Activated T-helper 2 cell treated with anti-CD3 and anti-CD28 coated beads, Interferon-gamma antibody, Interleukin-2, Interleukin-4, amounts not matched to agents 10 μg/mL and 5 μg/mL and 100 μg/mL, durations not matched to agents 14 hours and 24 hours and 36 hours (primary cell): ENCODE results near the gene MEGF11. TPM values are rescaled to one million over a fixed set of nuclear protein-coding genes. Genes with fewer than 3 reads are reported as not detected.
A peak's percentile ranks its signal among the peaks of the same experiment; 100 is the strongest.
"Not testable (repeated sequence)": the region's sequence is repeated elsewhere in the genome, so short reads cannot be mapped to it uniquely, and the experiment has no call there.

ENCODE experiments used
- DNase-seq: peaks from one replicate; pipeline ENCODE4 v3.0.0; 2021; ENCODE audit warnings: low spot score
- H3K27ac Mint-ChIP-seq: one replicate; pipeline ENCODE4 v1.8.0; 2021; ENCODE audit warnings: mixed read lengths
- H3K27me3 Mint-ChIP-seq: one replicate; pipeline ENCODE4 v1.8.0; 2021; ENCODE audit warnings: low read depth, mixed read lengths
- H3K36me3 Mint-ChIP-seq: one replicate; pipeline ENCODE4 v1.8.0; 2021; ENCODE audit warnings: low read depth, mixed read lengths
- H3K4me1 Mint-ChIP-seq: one replicate; pipeline ENCODE4 v1.8.0; 2021; ENCODE audit warnings: low read depth, mixed read lengths
- H3K4me3 Mint-ChIP-seq: one replicate; pipeline ENCODE4 v1.8.0; 2021; ENCODE audit warnings: low read depth, mild to moderate bottlenecking, moderate library complexity, mixed read lengths
- H3K9me3 Mint-ChIP-seq: one replicate; pipeline ENCODE4 v1.8.0; 2021; ENCODE audit warnings: mixed read lengths
- intact Hi-C: fragments of 100-400 bp; cut with micrococcal nuclease; formaldehyde crosslinking; loops from one replicate; pipeline ENCODE4 v1.15.1; 2023
- total RNA-seq: library from RNA; stranded (reverse); gene quantifications from 2 replicates; pipeline ENCODE4 v1.2.3, GENCODE V29; 2022

The MEGF11 gene
- total RNA-seq, 1 donor from 2014 or later: not detected

DNA sequence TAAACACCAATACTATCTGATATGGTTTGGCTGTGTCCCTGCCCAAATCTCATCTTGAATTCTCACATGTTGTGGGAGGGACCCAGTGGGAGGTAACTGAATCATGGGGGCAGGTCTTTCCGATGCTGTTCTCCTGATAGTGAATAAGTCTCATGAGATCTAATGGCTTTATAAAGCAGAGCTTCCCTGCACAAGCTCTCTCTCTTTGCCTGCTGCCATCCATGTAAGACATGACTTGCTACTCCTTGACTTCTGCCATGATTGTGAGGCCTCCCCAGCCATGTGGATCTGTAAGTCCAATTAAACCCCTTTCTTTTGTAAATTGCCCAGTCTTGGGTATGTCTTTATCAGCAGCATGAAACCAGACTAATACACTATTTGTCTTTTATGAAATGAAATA, 9.3 kb upstream of the MEGF11 start:
- H3K27me3 Mint-ChIP-seq: peaks cover 28% of the 10 kb centered on the region
- H3K9me3 Mint-ChIP-seq, intact Hi-C loops, H3K4me1 Mint-ChIP-seq, H3K36me3 Mint-ChIP-seq, DNase-seq, H3K4me3 Mint-ChIP-seq, H3K27ac Mint-ChIP-seq: not testable (repeated sequence)

GRCh38 chr15:66261056-66261455, 7.5 kb upstream of the MEGF11 start:
- peaks cover 38% of the 10 kb centered on the region for H3K27me3 Mint-ChIP-seq

DNA sequence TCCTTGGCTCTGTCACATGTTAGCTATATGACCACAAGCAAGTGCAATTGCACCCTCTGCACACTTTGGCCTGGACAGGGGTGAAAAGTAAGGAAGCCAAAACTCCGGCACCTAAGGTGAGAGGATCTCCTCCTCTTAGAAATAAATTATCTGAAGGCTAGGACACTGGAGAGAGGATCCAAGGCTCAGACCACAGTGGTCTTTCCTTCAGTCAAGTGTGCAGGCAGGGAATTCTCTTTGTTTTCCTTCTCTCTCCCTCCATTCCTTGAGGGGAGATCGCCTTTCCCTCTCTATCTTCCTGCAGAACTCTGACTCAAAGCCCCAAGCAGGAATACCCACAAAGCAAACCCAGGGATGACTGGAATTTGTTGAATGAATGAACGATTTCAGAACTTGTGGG, 3.1 kb upstream of the MEGF11 start:
- intact Hi-C loops: no loop called here
- H3K9me3 Mint-ChIP-seq: no peaks in the 10 kb centered on the region
- H3K27me3 Mint-ChIP-seq: peaks cover 60% of the 10 kb centered on the region
- H3K4me3 Mint-ChIP-seq: no peak overlapping the region
- H3K27ac Mint-ChIP-seq: no peak overlapping the region
- H3K36me3 Mint-ChIP-seq: no peaks in the 10 kb centered on the region
- H3K4me1 Mint-ChIP-seq: peaks cover 7% of the 10 kb centered on the region
- DNase-seq: no peak

More at GRCh38 chr15:66261056-66261455, 7.5 kb upstream of the MEGF11 start:
- Mint-ChIP-seq H3K4me3 (no peak overlapping the region), H3K36me3 (no peaks in the 10 kb centered on the region), H3K4me1 (no peaks in the 10 kb centered on the region), H3K27ac (no peak overlapping the region), H3K9me3 (peaks cover 9% of the 10 kb centered on the region)
- no peak for DNase-seq
- intact Hi-C loops: no loop called here

GRCh38 chr15:66254951-66255676, 1.6 kb upstream of the MEGF11 start:
- Mint-ChIP-seq H3K27me3 (peaks cover 70% of the 10 kb centered on the region), H3K4me3 (peak overlapping the region; percentile 14), H3K36me3 (no peaks in the 10 kb centered on the region), H3K9me3 (no peaks in the 10 kb centered on the region), H3K4me1 (peaks cover 7% of the 10 kb centered on the region), H3K27ac (no peak overlapping the region)
- intact Hi-C loops: no loop called here
- DNase-seq: no peak

GRCh38 chr15:66254089-66254950, 770 bp upstream of the MEGF11 start:
- Mint-ChIP-seq H3K27me3 (peaks cover 74% of the 10 kb centered on the region), H3K27ac (no peak overlapping the region), H3K4me3 (peak overlapping the region; percentile 71), H3K36me3 (no peaks in the 10 kb centered on the region), H3K9me3 (no peaks in the 10 kb centered on the region), H3K4me1 (peaks cover 7% of the 10 kb centered on the region)
- DNase-seq: no peak
- intact Hi-C loops: no loop called here

- intact Hi-C loops: no loop called here
- Mint-ChIP-seq H3K4me1 (peaks cover 7% of the 10 kb centered on the region), H3K27ac (no peak overlapping the region), H3K27me3 (peaks cover 84% of the 10 kb centered on the region), H3K4me3 (peak overlapping the region; percentile 46), H3K36me3 (no peaks in the 10 kb centered on the region), H3K9me3 (no peaks in the 10 kb centered on the region)
- no peak for DNase-seq
Observed at GRCh38 chr15:66252685-66253417, 699 bp downstream of the MEGF11 start.

- Mint-ChIP-seq H3K36me3 (no peaks in the 10 kb centered on the region), H3K27me3 (peaks cover 83% of the 10 kb centered on the region), H3K4me1 (peaks cover 7% of the 10 kb centered on the region), H3K27ac (no peak overlapping the region), H3K9me3 (no peaks in the 10 kb centered on the region), H3K4me3 (peak overlapping the region; percentile 46)
- intact Hi-C loops: no loop called here
- peak; percentile 28 for DNase-seq
Observed at GRCh38 chr15:66251790-66252684, 1.5 kb downstream of the MEGF11 start.

GRCh38 chr15:66251065-66251789, 2.3 kb downstream of the MEGF11 start:
- H3K36me3 Mint-ChIP-seq: no peaks in the 10 kb centered on the region
- no peaks in the 10 kb centered on the region for H3K9me3 Mint-ChIP-seq
- H3K4me1 Mint-ChIP-seq: peaks cover 7% of the 10 kb centered on the region
- intact Hi-C loops: no loop called here
- H3K27me3 Mint-ChIP-seq: peaks cover 79% of the 10 kb centered on the region
- H3K27ac Mint-ChIP-seq: no peak overlapping the region
- no peak for DNase-seq
- peak overlapping the region; percentile 19 for H3K4me3 Mint-ChIP-seq

- intact Hi-C loops: no loop called here
- no peak overlapping the region for H3K4me3 Mint-ChIP-seq
- H3K4me1 Mint-ChIP-seq: peaks cover 7% of the 10 kb centered on the region
- no peaks in the 10 kb centered on the region for H3K9me3 Mint-ChIP-seq
- H3K27me3 Mint-ChIP-seq: peaks cover 71% of the 10 kb centered on the region
- no peak overlapping the region for H3K27ac Mint-ChIP-seq
- H3K36me3 Mint-ChIP-seq: no peaks in the 10 kb centered on the region
- DNase-seq: no peak
Observed at GRCh38 chr15:66249605-66250174, 3.9 kb downstream of the MEGF11 start.

GRCh38 chr15:66246937-66247336, 6.6 kb downstream of the MEGF11 start:
- H3K9me3 Mint-ChIP-seq: no peaks in the 10 kb centered on the region
- intact Hi-C loops: no loop called here
- H3K27ac Mint-ChIP-seq: no peak overlapping the region
- H3K4me1 Mint-ChIP-seq: no peaks in the 10 kb centered on the region
- peaks cover 65% of the 10 kb centered on the region for H3K27me3 Mint-ChIP-seq
- DNase-seq: no peak
- H3K4me3 Mint-ChIP-seq: no peak overlapping the region
- no peaks in the 10 kb centered on the region for H3K36me3 Mint-ChIP-seq

DNA sequence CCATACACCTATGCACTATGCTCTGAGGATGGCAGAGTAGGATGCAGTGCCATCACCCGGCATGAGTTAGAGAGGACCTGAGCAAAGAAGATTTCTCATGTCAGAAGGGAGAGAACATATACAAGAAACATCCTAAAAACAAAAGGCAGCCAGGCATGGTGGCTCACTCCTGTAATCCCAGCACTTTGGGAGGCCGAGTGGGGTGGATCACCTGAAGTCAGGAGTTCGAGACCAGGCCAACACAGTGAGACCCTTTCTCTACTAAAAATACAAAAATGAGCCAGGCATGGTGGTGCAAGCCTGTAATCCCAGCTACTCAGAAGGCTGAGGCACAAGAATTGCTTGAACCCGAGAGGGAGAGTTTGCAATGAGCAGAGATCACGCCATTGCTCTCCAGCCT, 7.7 kb downstream of the MEGF11 start:
- H3K27ac Mint-ChIP-seq, H3K4me3 Mint-ChIP-seq, H3K36me3 Mint-ChIP-seq, H3K4me1 Mint-ChIP-seq, intact Hi-C loops, H3K9me3 Mint-ChIP-seq, DNase-seq: not testable (repeated sequence)
- H3K27me3 Mint-ChIP-seq: peaks cover 58% of the 10 kb centered on the region
